ENCODE data around the gene EMD. TPM values are rescaled to one million over a fixed set of nuclear protein-coding genes. Genes with fewer than 3 reads are reported as not detected.
A peak's percentile ranks its signal among the peaks of the same experiment; 100 is the strongest.

The EMD gene
- total and polyA plus RNA-seq, 2 donors from 2014 or later, result 79.6 to 102 TPM

GRCh38 chrX:154419688-154420401 is 40.8 kb downstream of the EMD start:
- Histone ChIP-seq H3K36me3 (ENCODE audit: control insufficient read depth in 2 of 3, insufficient read depth in 3 of 3, low read length in 3 of 3) (no peaks in the 10 kb centered on the region), H3K27me3 (ENCODE audit: control insufficient read depth, insufficient read depth, low read length) (no peaks in the 10 kb centered on the region), H3K9me3 (ENCODE audit: control insufficient read depth in 2 of 3, insufficient read depth in 1 of 3, low read length in 3 of 3) (no peaks in the 10 kb centered on the region), H3K4me1 (ENCODE audit: control insufficient read depth in 2 of 3, insufficient read depth in 2 of 3, low read depth in 1 of 3, low read length in 3 of 3) (no peaks in the 10 kb centered on the region), H3K27ac (ENCODE audit: low read depth in 2 of 2, low read length in 2 of 2) (no peak overlapping the region), H3K9ac (ENCODE audit: low read length in 3 of 3) (no peak overlapping the region), H3K4me3 (ENCODE audit: low read length in 3 of 3) (no peak overlapping the region)
- FAIRE-seq (no peak), DNase-seq (no peak)
- intact Hi-C loops (cut with DNase I), result no loop called here
- TF ChIP-seq CTCF (IDR thresholded peaks at IDR 0.05; ENCODE audit: borderline replicate concordance, extremely low read depth, insufficient read depth), result no peak

DNA sequence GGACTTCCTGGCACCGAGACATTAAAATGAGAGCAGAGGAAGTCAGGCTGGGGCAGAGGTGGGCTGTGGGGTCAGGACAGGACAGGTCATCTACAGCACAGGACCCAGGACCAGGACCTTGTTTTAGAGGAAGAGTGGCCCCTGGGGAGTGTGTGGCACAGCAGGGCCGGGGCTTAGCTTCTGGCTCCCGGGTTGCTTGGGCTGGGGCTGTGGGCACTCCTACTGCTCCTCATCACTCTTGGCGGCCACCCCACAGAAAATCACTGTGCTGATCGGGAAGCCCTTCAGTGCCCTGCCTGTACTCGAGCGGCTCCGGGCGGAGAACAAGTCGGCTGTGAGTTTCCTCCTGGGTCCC is 41.3 kb downstream of the EMD start:
- no peak for TF ChIP-seq CTCF (IDR thresholded peaks at IDR 0.05; ENCODE audit: borderline replicate concordance, extremely low read depth, insufficient read depth)
- Histone ChIP-seq H3K9me3 (ENCODE audit: control insufficient read depth in 2 of 3, insufficient read depth in 1 of 3, low read length in 3 of 3) (no peaks in the 10 kb centered on the region), H3K9ac (ENCODE audit: low read length in 3 of 3) (no peak overlapping the region), H3K4me3 (ENCODE audit: low read length in 3 of 3) (no peak overlapping the region), H3K27me3 (ENCODE audit: control insufficient read depth, insufficient read depth, low read length) (no peaks in the 10 kb centered on the region), H3K36me3 (ENCODE audit: control insufficient read depth in 2 of 3, insufficient read depth in 3 of 3, low read length in 3 of 3) (no peaks in the 10 kb centered on the region), H3K27ac (ENCODE audit: low read depth in 2 of 2, low read length in 2 of 2) (no peak overlapping the region), H3K4me1 (ENCODE audit: control insufficient read depth in 2 of 3, insufficient read depth in 2 of 3, low read depth in 1 of 3, low read length in 3 of 3) (no peaks in the 10 kb centered on the region)
- FAIRE-seq (no peak), DNase-seq (no peak)
- intact Hi-C loops (cut with DNase I), result no loop called here

- H3K9me3 ChIP-seq (ENCODE audit: control insufficient read depth in 2 of 3, insufficient read depth in 1 of 3, low read length in 3 of 3), result no peaks in the 10 kb centered on the region
- H3K4me1 ChIP-seq (ENCODE audit: control insufficient read depth in 2 of 3, insufficient read depth in 2 of 3, low read depth in 1 of 3, low read length in 3 of 3), result peaks cover 0 to 5% (median 0%) of the 10 kb centered on the region in 3 donors
- peaks cover 0 to 2% (median 0%) of the 10 kb centered on the region in 3 donors for H3K36me3 ChIP-seq (ENCODE audit: control insufficient read depth in 2 of 3, insufficient read depth in 3 of 3, low read length in 3 of 3)
- H3K9ac ChIP-seq (ENCODE audit: low read length in 3 of 3), result peak overlapping the region in 1 of 3 donors; percentile 26
- FAIRE-seq (no peak), DNase-seq (no peak)
- intact Hi-C loops (cut with DNase I), result no loop called here
- H3K27ac ChIP-seq (ENCODE audit: low read depth in 2 of 2, low read length in 2 of 2), result no peak overlapping the region
- TF ChIP-seq CTCF (IDR thresholded peaks at IDR 0.05; ENCODE audit: borderline replicate concordance, extremely low read depth, insufficient read depth), result no peak
- H3K27me3 ChIP-seq (ENCODE audit: control insufficient read depth, insufficient read depth, low read length), result no peaks in the 10 kb centered on the region
- H3K4me3 ChIP-seq (ENCODE audit: low read length in 3 of 3), result no peak overlapping the region
These were observed 48.0 kb downstream of the EMD start for GRCh38 chrX:154426916-154427770.
